Measurements from ENCODE around the gene MYO5A. TPM values are rescaled to one million over a fixed set of nuclear protein-coding genes. Genes with fewer than 3 reads are reported as not detected.

MYO5A gene
- total RNA-seq, 1 experiment from 2014 or later = 29.2 TPM

DNA sequence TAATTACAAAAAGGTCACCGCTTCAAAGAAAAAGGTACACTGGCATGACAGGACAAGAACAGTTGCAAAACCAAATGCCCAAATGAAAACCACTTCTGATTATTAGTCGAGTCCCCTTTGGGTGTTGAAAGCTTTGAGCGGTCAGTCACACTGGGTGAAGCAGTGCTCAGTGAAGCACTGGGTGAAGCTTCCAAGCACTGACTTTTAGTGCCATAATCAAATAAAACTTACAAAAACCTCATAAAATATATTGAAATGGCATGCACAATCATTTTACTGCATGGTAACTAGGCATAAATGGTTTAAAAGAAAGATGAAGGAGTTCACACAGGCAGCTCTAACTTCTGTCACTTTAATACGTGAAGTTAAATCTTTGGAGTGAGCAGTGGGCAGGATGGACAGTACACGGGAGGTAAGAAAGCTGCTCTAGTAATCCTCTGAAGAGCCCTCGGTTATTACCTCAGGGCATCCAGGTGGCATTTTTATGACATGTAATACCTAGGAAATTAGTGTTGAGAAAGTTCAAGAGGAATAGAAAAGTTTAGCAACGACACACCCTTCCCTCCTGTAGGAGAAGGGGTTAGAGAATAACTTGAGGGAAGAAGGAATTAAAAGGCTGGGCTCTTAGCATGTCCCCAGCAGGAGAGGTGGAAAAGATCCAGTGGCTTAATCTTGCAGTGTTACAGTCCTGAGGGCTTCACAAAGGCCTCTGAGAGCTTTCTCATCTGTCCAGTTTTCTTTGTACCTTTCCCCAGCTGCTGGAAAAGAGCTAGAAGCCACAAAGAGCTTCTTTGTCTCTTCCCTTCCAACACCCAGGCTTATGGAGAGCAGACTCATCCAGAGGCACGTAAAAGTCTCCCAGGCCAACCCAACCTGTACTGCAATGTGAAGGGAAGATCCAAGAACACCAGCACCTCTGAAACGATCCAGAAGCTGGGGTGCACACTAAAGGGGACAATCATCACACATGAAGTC lies 168.2 kb downstream of the MYO5A start:
- Mint-ChIP-seq H3K36me3 (peaks cover 14% of the 10 kb centered on the region), H3K27me3 (ENCODE audit: low read depth) (no peaks in the 10 kb centered on the region), H3K4me1 (no peaks in the 10 kb centered on the region), H3K9me3 (no peaks in the 10 kb centered on the region), H3K27ac (peak overlapping the region; percentile 51), H3K4me3 (no peak overlapping the region)
- no peak for ATAC-seq
- TF ChIP-seq FOXK1 (CRISPR knock-in tag; IDR thresholded peaks at IDR 0.05) = no peak
- no peak for TF ChIP-seq CBFB (CRISPR knock-in tag; IDR thresholded peaks at IDR 0.05; ENCODE audit: low read depth)
- TF ChIP-seq ERG (CRISPR knock-in tag; IDR thresholded peaks at IDR 0.05) = no peak
- no peak for TF ChIP-seq GRHL2 (CRISPR knock-in tag; IDR thresholded peaks at IDR 0.05; ENCODE audit: insufficient replicate concordance, severe bottlenecking)
- TF ChIP-seq NR1H2 (CRISPR knock-in tag; IDR thresholded peaks at IDR 0.05) = no peak
- no peak for TF ChIP-seq E2F5 (CRISPR knock-in tag; IDR thresholded peaks at IDR 0.05)
- no peak for TF ChIP-seq RORB (CRISPR knock-in tag; IDR thresholded peaks at IDR 0.05)
- TF ChIP-seq ZNF232 (CRISPR knock-in tag; IDR thresholded peaks at IDR 0.05) = no peak
- TF ChIP-seq, protein P1, sequence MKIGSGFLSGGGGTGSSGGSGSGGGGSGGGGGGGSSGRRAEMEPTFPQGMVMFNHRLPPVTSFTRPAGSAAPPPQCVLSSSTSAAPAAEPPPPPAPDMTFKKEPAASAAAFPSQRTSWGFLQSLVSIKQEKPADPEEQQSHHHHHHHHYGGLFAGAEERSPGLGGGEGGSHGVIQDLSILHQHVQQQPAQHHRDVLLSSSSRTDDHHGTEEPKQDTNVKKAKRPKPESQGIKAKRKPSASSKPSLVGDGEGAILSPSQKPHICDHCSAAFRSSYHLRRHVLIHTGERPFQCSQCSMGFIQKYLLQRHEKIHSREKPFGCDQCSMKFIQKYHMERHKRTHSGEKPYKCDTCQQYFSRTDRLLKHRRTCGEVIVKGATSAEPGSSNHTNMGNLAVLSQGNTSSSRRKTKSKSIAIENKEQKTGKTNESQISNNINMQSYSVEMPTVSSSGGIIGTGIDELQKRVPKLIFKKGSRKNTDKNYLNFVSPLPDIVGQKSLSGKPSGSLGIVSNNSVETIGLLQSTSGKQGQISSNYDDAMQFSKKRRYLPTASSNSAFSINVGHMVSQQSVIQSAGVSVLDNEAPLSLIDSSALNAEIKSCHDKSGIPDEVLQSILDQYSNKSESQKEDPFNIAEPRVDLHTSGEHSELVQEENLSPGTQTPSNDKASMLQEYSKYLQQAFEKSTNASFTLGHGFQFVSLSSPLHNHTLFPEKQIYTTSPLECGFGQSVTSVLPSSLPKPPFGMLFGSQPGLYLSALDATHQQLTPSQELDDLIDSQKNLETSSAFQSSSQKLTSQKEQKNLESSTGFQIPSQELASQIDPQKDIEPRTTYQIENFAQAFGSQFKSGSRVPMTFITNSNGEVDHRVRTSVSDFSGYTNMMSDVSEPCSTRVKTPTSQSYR (CRISPR knock-in tag; IDR thresholded peaks at IDR 0.05) = no peak
- TF ChIP-seq TEAD1 (CRISPR knock-in tag; IDR thresholded peaks at IDR 0.05) = no peak
- no peak for TF ChIP-seq CDX4 (CRISPR knock-in tag; IDR thresholded peaks at IDR 0.05; ENCODE audit: borderline replicate concordance)
- TF ChIP-seq ZBTB21 (CRISPR knock-in tag; IDR thresholded peaks at IDR 0.05; ENCODE audit: borderline replicate concordance) = no peak
- TF ChIP-seq ETV6 (CRISPR knock-in tag; IDR thresholded peaks at IDR 0.05) = no peak
- TF ChIP-seq ATF1 (CRISPR knock-in tag; IDR thresholded peaks at IDR 0.05) = no peak
- no peak for TF ChIP-seq JAZF1 (CRISPR knock-in tag; IDR thresholded peaks at IDR 0.05)
- no peak for TF ChIP-seq CREM (CRISPR knock-in tag; IDR thresholded peaks at IDR 0.05)
- TF ChIP-seq, protein P2, sequence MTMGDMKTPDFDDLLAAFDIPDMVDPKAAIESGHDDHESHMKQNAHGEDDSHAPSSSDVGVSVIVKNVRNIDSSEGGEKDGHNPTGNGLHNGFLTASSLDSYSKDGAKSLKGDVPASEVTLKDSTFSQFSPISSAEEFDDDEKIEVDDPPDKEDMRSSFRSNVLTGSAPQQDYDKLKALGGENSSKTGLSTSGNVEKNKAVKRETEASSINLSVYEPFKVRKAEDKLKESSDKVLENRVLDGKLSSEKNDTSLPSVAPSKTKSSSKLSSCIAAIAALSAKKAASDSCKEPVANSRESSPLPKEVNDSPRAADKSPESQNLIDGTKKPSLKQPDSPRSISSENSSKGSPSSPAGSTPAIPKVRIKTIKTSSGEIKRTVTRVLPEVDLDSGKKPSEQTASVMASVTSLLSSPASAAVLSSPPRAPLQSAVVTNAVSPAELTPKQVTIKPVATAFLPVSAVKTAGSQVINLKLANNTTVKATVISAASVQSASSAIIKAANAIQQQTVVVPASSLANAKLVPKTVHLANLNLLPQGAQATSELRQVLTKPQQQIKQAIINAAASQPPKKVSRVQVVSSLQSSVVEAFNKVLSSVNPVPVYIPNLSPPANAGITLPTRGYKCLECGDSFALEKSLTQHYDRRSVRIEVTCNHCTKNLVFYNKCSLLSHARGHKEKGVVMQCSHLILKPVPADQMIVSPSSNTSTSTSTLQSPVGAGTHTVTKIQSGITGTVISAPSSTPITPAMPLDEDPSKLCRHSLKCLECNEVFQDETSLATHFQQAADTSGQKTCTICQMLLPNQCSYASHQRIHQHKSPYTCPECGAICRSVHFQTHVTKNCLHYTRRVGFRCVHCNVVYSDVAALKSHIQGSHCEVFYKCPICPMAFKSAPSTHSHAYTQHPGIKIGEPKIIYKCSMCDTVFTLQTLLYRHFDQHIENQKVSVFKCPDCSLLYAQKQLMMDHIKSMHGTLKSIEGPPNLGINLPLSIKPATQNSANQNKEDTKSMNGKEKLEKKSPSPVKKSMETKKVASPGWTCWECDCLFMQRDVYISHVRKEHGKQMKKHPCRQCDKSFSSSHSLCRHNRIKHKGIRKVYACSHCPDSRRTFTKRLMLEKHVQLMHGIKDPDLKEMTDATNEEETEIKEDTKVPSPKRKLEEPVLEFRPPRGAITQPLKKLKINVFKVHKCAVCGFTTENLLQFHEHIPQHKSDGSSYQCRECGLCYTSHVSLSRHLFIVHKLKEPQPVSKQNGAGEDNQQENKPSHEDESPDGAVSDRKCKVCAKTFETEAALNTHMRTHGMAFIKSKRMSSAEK (CRISPR knock-in tag; IDR thresholded peaks at IDR 0.05; ENCODE audit: borderline replicate concordance) = no peak
- TF ChIP-seq NFATC4 (CRISPR knock-in tag; IDR thresholded peaks at IDR 0.05) = no peak
- no peak for TF ChIP-seq FOXP1 (CRISPR knock-in tag; IDR thresholded peaks at IDR 0.05; ENCODE audit: borderline replicate concordance)
- ChIA-PET POLR2A (no interaction called here), CTCF (interaction anchor here (1.2 kb wide), 1 partner anchor 11 kb away, joined by 3 read pairs; no protein-coding TSS in a partner anchor)
- no peak for DNase-seq (ENCODE audit: low spot score)
